ENCODE results near the gene MICAL3.

Gene MICAL3

DNA sequence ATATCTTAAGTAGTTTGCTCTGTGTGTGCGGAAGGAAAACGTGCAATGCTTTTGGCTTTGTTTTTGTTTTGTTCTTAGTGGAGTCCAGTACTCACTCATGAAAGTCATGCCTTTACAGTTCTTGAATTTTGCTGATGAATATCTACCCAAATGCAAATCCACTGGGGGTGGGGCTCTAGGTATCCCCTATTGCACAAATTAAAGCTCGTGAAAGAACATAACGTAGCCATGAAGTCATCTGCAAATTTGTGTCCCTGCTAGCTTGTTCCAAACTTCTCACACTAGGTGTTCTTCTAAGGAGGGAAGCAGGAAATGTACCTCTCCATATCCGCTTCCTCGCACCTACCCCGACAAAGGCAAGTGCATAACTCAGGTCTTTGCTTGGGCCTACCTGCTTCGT is 118.9 kb downstream of the MICAL3 start:
- DNase-seq, result no peak

DNA sequence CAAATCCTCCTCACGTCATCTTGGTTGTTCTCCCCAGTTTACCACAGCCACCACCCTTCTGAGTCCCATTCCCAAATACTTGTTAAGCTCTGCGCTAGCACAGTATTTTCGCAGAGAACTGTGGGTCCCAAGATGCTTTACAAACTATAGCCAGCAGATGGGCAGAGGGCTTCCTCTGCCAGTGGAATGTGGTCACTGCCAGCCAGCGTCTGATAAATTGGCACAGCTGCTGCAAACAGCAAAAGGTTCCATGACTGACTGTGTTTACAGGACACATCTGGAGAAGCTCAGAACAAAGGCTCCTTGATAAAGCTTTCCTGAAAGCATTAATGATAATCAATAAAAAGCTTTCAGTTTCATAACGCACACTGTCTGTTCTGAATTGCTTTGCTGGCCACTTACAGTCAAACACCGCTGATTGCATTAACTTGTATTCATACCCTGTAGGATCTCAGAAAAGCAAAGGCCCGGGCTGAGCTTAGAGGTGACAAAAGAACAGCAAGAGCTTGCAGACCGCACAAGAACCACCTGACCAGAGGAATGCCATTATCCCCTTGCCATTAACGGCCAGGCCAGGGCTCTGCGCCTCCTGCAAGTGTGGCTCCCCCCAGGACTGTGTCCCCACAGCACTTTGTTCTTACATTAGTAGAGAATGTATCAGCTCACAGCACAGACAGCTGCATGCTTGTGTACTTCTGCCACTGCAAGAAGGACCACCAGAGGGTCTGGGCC is 120.6 kb downstream of the MICAL3 start:
- DNase-seq, result no peak

DNA sequence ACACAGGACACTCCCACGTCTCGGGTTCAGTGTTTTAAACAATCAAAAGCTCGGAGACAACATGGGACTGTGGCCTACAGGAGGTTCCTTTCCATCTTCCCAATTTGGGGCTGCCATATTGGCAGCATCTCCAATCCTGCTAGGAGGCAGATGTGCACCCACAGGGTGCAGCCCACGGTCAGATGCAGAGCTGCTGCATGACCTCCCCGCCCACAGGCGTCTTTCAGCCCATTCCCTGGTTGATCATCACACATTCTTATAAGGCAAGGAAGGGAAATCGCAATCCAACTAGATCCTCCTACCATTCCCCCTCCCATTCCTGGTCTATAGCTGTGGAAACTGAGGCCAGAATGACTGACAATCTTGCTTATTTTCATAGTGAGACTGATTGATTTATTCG is 121.4 kb downstream of the MICAL3 start:
- no peak for DNase-seq

- no peak for DNase-seq
Observed at GRCh38 chr22:17898375-17898774, 126.0 kb downstream of the MICAL3 start.

DNA sequence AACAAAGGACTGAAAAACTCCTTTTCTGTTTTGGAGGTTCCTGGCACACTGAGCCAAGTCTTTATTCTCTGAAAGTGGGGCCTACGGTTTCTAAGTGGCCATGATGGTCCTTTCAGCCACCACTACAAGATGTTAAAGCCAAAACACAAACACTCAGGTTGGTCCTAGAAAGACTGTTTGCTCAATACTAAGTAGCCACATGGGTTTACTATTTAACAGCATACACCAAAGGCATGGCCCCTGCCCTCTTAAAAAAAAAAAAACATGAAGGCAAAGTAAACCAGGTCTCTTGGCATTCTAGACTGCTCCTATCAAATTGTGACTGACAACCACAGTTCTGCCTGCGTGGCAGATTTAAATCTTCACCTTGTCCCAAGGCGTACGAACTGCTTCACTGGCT is 126.5 kb downstream of the MICAL3 start:
- peak; percentile 17 for DNase-seq

DNA sequence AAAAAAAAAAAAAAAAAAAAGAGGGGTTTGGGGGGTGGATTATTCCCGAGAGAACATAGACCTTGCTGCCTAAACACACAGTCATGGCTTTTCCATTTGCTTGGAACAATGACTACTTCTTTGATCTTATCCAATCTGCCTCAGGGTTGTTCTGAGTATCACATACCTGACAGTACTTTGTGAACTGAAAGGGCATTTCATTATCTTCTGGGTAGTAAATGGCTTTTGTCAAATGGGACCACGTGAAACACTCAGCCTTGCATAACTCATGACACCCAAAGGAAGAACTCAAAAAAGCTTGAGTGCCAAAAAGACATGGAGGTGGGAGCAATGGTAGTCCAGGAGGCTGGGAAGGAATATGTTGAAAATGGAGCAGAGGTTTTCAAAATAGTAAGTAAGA is 126.9 kb downstream of the MICAL3 start:
- DNase-seq, result no peak

DNA sequence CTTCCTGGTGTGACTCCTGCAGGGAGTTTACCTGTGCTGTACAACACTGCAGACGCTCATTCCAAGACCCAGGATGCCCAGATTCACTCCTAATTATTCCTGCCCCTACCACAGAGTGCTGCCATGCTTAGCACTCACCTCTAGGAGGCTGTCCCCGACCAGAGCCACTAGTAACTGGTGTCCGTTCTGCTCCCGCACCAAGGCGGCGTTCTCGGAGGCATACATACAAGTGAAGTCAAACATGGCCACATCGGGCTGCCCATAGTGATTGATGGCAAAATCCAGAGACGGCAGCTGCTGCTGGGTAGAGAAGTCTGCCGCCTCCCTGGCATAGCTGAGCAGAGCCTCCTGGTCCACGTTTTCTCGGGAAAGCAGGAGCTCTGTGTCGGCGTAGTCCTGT is 127.8 kb downstream of the MICAL3 start:
- no peak for DNase-seq

GRCh38 chr22:17893900-17894535 is 130.3 kb downstream of the MICAL3 start:
- DNase-seq, result no peak

DNA sequence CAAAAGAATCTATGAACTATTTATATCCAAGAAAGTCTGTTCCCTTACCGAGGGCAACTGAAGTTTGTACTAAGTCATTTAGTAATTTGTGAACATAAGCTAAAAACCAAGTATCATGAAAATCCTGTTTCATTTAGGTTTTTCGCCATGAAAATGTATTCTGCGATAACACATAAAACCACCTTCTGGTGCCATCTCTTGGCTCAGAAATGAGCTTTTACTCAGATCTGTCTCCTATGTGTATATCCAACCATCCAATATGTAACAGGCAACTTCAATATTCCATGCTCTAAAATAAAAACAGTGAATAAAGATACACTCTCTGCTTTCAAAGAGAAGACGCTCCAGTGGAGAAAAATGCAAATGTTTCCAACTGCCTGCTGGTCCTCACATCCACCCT is 132.0 kb downstream of the MICAL3 start:
- DNase-seq, result no peak

GRCh38 chr22:17891481-17892167 is 132.7 kb downstream of the MICAL3 start:
- peak; percentile 37 for DNase-seq

GRCh38 chr22:17890892-17891291 is 133.5 kb downstream of the MICAL3 start:
- no peak for DNase-seq

GRCh38 chr22:17890245-17890671 is 134.1 kb downstream of the MICAL3 start:
- DNase-seq, result no peak

GRCh38 chr22:17888855-17889254 is 135.5 kb downstream of the MICAL3 start:
- DNase-seq, result no peak

GRCh38 chr22:17888439-17888838 is 135.9 kb downstream of the MICAL3 start:
- DNase-seq, result no peak

- DNase-seq, result no peak
Observed at GRCh38 chr22:17884893-17885292, 139.5 kb downstream of the MICAL3 start.

GRCh38 chr22:17884084-17884483 is 140.3 kb downstream of the MICAL3 start:
- no peak for DNase-seq

- no peak for DNase-seq
Observed at GRCh38 chr22:17883356-17883755, 141.0 kb downstream of the MICAL3 start.

DNA sequence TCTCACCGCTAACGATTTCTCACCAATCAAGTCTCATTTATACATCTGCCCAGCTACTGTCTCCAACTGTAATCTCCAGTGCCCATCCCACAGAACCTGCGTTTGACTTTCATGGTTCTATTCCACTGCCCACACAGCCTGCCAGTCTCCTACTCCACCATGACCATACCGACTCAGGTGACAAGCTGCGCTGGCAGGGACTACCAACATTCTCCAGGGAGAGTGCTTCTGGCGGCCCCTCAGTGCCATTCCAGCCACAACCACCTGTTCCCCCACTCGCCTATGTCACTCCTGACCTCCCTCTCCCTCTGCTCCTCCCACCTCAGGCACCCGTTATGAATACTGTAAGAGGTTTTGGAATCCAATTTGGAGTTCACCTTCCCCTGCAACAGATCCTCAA is 141.6 kb downstream of the MICAL3 start:
- no peak for DNase-seq

DNA sequence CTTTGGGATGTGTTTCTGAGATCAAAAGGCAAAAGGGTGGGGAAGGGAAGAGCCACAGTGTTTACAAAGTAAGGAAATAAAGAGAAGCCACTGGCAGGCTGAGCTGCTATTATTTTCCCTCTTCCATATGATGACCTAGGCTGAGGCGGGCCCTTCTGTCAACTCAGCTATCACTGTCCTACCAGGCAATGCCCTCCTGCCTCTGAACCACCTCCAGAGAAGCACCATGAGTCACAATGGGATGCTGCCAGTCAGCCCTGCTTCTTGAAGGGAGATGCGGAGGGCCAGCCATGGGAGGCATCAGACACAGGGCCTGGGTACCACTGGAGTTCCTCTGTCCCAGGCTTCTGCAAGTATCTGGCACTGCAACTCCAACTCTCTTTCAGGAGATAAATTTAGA is 142.2 kb downstream of the MICAL3 start:
- DNase-seq, result no peak

GRCh38 chr22:17881366-17881765 is 143.0 kb downstream of the MICAL3 start:
- DNase-seq, result no peak

DNA sequence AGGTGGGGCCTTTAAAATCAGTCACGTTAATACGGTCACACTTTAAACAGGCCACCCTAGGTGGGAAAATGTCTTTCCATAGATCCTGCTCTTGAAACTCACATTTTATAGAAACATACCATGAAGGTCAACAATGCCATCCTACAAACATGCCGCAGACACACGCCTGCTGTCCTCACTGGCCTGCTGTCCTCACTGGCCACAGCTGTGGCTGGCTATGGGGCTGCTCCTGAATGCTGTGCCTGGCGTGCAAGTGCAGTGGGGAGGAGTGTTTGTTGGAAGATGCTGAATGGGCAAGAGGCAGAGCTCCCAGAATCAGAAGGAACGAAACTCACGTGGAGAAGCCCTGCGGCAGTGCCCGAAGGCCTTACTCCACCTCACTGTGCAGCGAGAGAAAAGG is 143.9 kb downstream of the MICAL3 start:
- DNase-seq, result no peak

GRCh38 chr22:17880020-17880419 is 144.3 kb downstream of the MICAL3 start:
- no peak for DNase-seq

DNA sequence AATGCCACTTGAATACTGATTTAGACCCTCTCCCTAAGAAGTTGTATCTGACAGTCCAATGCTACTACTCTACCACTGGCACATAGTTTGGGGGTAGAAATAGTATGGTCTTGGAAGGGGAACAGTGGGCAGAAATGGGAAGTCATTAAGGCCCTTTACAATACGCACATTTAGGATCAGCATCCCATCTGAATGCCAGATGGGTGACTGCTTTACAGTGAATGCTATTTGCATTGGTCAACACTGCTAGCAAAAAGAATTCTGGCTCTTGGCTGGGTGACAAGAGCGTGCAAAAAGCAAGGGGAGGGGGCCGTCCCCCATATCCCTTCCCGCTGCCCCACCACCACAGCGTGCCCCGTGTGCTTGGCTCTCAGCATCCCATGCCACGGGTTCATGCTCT is 145.4 kb downstream of the MICAL3 start:
- DNase-seq, result no peak

GRCh38 chr22:17878186-17878694 is 146.1 kb downstream of the MICAL3 start:
- DNase-seq, result no peak
